Left lung (tissue), 10 donors: ENCODE data around the gene ABHD2. TPM values are rescaled to one million over a fixed set of nuclear protein-coding genes. Genes with fewer than 3 reads are reported as not detected.
"Not testable (repeated sequence)": the region's sequence is repeated elsewhere in the genome, so short reads cannot be mapped to it uniquely, and the experiment has no call there.

Source experiments
- ATAC-seq: fragments of 200-7000 bp; cut with Tn5 transposase; one replicate; pipeline ENCODE4 v1.9.1; 2020; ENCODE audit warnings: moderate library complexity
- DNase-seq, 4 donors: peaks; one replicate each; pipeline ENCODE4 v3.0.0-alpha.2; 2013 to 2020
- H3K27ac ChIP-seq, 2 donors: fragments of 200-600 bp; sonication (generic) in 1 of 2; one replicate each; pipeline versions ENCODE4 v1.5.0 to v1.8.0; 2020 to 2021
- H3K27me3 ChIP-seq, 2 donors: fragments of 200-600 bp; sonication (generic) in 1 of 2; one replicate each; pipeline versions ENCODE4 v1.5.0 to v1.8.0; 2020 to 2021
- H3K36me3 ChIP-seq, 2 donors: fragments of 200-600 bp; sonication (generic) in 1 of 2; one replicate each; pipeline versions ENCODE4 v1.5.0 to v1.8.0; 2020 to 2021
- H3K4me1 ChIP-seq, 2 donors: fragments of 200-600 bp; one replicate each; pipeline ENCODE4 v1.8.0; 2021
- H3K4me3 ChIP-seq, 2 donors: fragments of 200-600 bp; sonication (generic) in 1 of 2; one replicate each; pipeline versions ENCODE4 v1.5.0 to v1.8.0; 2020 to 2021; ENCODE audit warnings: mild to moderate bottlenecking in 1 of 2
- H3K9me3 ChIP-seq, 2 donors: fragments of 200-600 bp; sonication (generic) in 1 of 2; one replicate each; pipeline versions ENCODE4 v1.5.0 to v1.8.0; 2020 to 2021
- CTCF ChIP-seq, 2 donors: fragments of 200-600 bp; sonication (generic) in 1 of 2; IDR thresholded peaks; one replicate each; pipeline versions ENCODE4 v1.5.0 to v1.8.0; 2021; ENCODE audit warnings: antibody characterized with exemption in 2 of 2
- intact Hi-C, 2 donors: fragments of 100-400 bp; cut with DNase I; formaldehyde crosslinking; loops; one replicate each; pipeline versions ENCODE4 v1.11.2 to v1.14.2; 2022
- polyA plus RNA-seq, 6 donors: library from polyadenylated mRNA; unstranded; fragments of 120-200 nt; gene quantifications; one replicate each; pipeline ENCODE4 v1.2.1, GENCODE V29; 2013; ENCODE audit not compliant: insufficient read length in 6 of 6
- total RNA-seq, 2 donors: library from RNA; stranded (reverse); fragmentation: NEBNext Ultra II Directional; extraction: Animal tissue kit (Norgen Biotek cat#: 25700); gene quantifications; one replicate each; pipeline ENCODE4 v1.2.1, GENCODE V29; 2021
- donor health status: DM: no; HTN: yes; CAD: no.
- donor health status: DM: no; HTN: no; CAD: no.

Gene ABHD2
- total and polyA plus RNA-seq, 8 donors = 35.4 to 231 (median 46.9) TPM

GRCh38 chr15:89230277-89230676 lies 142.0 kb downstream of the ABHD2 start:
- no peaks in the 10 kb centered on the region for H3K27me3 ChIP-seq
- no peak overlapping the region for H3K4me3 ChIP-seq
- intact Hi-C loops = no loop called here
- no peak for TF ChIP-seq CTCF (IDR thresholded peaks at IDR 0.05)
- no peak for DNase-seq
- no peak overlapping the region for H3K27ac ChIP-seq
- H3K4me1 ChIP-seq = no peaks in the 10 kb centered on the region
- H3K36me3 ChIP-seq = no peaks in the 10 kb centered on the region
- ATAC-seq = no peak
- H3K9me3 ChIP-seq = no peaks in the 10 kb centered on the region

- Histone ChIP-seq H3K4me3 (no peak overlapping the region), H3K9me3 (no peaks in the 10 kb centered on the region), H3K36me3 (no peaks in the 10 kb centered on the region), H3K27me3 (no peaks in the 10 kb centered on the region), H3K27ac (no peak overlapping the region), H3K4me1 (no peaks in the 10 kb centered on the region)
- intact Hi-C loops = no loop called here
- DNase-seq (no peak), ATAC-seq (no peak)
- no peak for TF ChIP-seq CTCF (IDR thresholded peaks at IDR 0.05)
These were observed 143.6 kb downstream of the ABHD2 start for GRCh38 chr15:89231832-89232231.

GRCh38 chr15:89239883-89240810 lies 151.9 kb downstream of the ABHD2 start:
- H3K36me3 ChIP-seq, H3K27ac ChIP-seq, H3K27me3 ChIP-seq, H3K4me3 ChIP-seq, H3K9me3 ChIP-seq, intact Hi-C loops: not testable (repeated sequence)
- DNase-seq (peak in 1 of 4 donors; percentile 2), ATAC-seq (peak; percentile 49)
- peaks cover 6 to 15% of the 10 kb centered on the region in 2 donors for H3K4me1 ChIP-seq

- peak; percentile 5 for ATAC-seq
- TF ChIP-seq CTCF (IDR thresholded peaks at IDR 0.05) = no peak
- DNase-seq = no peak
- no peaks in the 10 kb centered on the region for H3K27me3 ChIP-seq
- H3K4me1 ChIP-seq = peaks cover 6 to 15% of the 10 kb centered on the region in 2 donors
- no peaks in the 10 kb centered on the region for H3K36me3 ChIP-seq
- peak overlapping the region in 1 of 2 donors; percentile 76 for H3K27ac ChIP-seq
- intact Hi-C loops = no loop called here
- peak overlapping the region; percentile 62 to 76 for H3K4me3 ChIP-seq
- H3K9me3 ChIP-seq = no peaks in the 10 kb centered on the region
These were observed 154.9 kb downstream of the ABHD2 start for GRCh38 chr15:89243046-89243690.

GRCh38 chr15:89243691-89244573 lies 155.7 kb downstream of the ABHD2 start, which contains the start of gene FANCI:
TSS of gene FANCI (plus strand) at chr15:89243979. CDS start at chr15:89247648, 3,669 bp downstream.
- Histone ChIP-seq H3K9me3 (no peaks in the 10 kb centered on the region), H3K4me1 (peaks cover 6 to 15% of the 10 kb centered on the region in 2 donors), H3K27ac (peak within 1 kb of the TSS in 1 of 2 donors; percentile 76), H3K4me3 (peak within 1 kb of the TSS; percentile 62 to 76), H3K36me3 (no peaks in the 10 kb centered on the region), H3K27me3 (no peaks in the 10 kb centered on the region)
- DNase-seq = peak; percentile 90 to 99 (median 96)
- intact Hi-C loops = no loop called here
- peak; percentile 99 for ATAC-seq
- TF ChIP-seq CTCF (IDR thresholded peaks at IDR 0.05) = no peak
